ES-I3 (cell line): Measurements from ENCODE around the gene SLC6A7.
A peak's percentile ranks its signal among the peaks of the same experiment; 100 is the strongest.

Experiments
- H3K36me3 ChIP-seq: 2 replicates; pipeline ENCODE4 v1.6.1; 2013; ENCODE audit warnings: mild to moderate bottlenecking, low read length, control low read depth, moderate library complexity; ENCODE audit not compliant: insufficient read depth
- H3K4me1 ChIP-seq: 2 replicates; pipeline ENCODE4 v1.6.1; 2013; ENCODE audit warnings: mild to moderate bottlenecking, control low read depth, low read length; ENCODE audit not compliant: insufficient read depth
- H3K9ac ChIP-seq: 2 replicates; pipeline ENCODE4 v1.6.1; 2013; ENCODE audit warnings: low read depth, mild to moderate bottlenecking, low read length, moderate library complexity
- H3K9me3 ChIP-seq: 2 replicates; pipeline ENCODE4 v1.6.1; 2013; ENCODE audit warnings: mild to moderate bottlenecking, low read length, moderate library complexity; ENCODE audit not compliant: control insufficient read depth, insufficient read depth

SLC6A7 gene

DNA sequence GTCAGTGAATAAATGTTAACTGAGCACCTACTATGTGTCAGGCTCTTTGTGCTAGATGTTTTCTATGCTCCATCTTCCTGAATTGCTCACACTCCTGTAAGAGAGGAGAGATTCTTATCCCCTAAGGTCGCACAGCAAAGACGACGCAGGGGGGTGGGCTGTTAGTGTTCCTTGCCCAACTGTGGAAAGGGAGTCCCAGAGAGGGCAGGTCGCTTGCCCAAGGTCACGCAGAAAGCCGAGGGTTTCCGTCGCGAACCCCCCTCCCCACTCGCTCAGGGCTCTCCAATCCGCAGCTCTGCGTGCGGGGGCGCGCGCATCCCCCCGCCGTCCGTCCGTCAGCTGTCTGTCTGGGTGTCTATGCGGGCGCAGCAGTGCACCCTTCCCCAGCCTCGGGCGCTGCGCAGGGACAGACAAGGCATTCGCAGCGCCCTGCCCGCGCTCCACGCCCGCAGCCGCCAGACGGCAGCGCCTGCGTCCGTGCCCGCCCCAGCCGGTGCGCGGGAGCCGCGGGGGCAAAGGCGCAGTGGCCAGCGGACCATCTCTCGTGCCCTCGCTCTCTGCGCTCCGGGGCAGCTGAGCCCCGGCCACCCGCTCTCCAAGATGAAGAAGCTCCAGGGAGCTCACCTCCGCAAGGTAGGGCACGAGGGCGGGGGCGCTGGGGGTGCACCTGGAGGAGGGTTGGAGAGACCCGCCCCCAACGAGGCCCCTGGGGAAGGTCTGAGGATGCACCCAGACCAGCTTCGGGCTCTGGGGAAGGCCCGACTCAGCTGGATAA lies at the start of gene SLC6A7:
Gene SLC6A7, plus strand, starts transcription at position 335 of the 775 bp plus-strand sequence. Its CDS starts 266 bp downstream, at position 601.
- H3K36me3 ChIP-seq, result no peaks in the 10 kb centered on the region
- H3K9ac ChIP-seq, result peak within 1 kb of the TSS; percentile 47; the same call in 1 of the 2 replicates
- peaks cover 22% of the 10 kb centered on the region for H3K4me1 ChIP-seq
- H3K9me3 ChIP-seq, result no peaks in the 10 kb centered on the region

DNA sequence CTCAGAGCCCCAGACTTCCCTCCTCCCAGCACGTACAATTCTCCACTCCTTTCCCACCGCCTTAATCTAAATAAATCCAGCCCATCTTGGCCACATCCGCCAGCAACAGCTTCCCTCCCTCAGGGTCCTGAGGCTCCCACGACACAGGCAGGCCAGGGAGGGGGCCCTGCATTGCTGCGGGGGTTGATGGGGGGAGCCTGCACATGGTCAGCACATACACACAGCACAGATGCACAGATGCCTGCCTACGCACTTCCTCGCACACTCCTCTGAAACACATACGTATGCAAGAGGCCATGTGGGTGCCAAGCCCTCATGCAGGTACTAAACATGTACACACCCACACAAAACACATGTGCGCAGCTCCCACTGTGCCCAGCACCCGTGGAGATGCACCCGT lies 49.0 kb upstream of the SLC6A7 start:
- H3K9me3 ChIP-seq, result no peaks in the 10 kb centered on the region
- H3K9ac ChIP-seq, result no peak overlapping the region
- peaks cover 78% of the 10 kb centered on the region for H3K4me1 ChIP-seq
- H3K36me3 ChIP-seq, result no peaks in the 10 kb centered on the region; the same call in 1 of the 2 replicates

DNA sequence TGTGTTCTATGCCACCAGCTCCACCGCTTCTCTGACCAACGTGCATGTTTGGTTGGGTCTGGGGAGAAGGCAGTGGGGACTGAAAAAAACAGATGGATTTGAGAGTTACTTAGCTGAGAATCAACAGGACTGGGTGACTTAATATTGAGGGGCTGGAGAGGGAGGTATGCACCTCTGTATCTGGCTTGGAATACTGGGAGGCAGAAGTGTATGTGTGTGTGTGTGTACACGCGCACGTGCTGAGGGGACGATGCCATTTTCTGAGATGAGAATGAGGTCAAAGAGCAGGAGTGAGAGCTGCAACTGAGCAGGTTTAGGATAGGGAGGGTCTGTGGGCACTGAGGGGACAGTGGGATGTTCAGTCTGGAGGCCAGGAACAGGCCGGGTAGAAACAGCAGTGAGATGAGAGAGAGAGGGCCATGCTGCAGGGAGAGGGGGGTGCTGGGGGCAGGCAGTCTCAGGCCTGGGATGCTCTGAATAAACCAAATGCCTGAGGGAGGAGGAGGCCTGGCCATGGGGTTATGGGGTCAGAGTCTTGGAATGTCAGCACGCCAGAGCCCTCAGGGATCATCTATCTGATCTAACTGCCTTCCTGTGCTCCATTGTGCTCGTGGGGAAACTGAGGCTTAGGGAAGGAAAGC lies 48.2 kb upstream of the SLC6A7 start:
- Histone ChIP-seq H3K4me1 (peaks cover 76% of the 10 kb centered on the region), H3K36me3 (no peaks in the 10 kb centered on the region; the same call in 1 of the 2 replicates), H3K9me3 (no peaks in the 10 kb centered on the region), H3K9ac (no peak overlapping the region)

DNA sequence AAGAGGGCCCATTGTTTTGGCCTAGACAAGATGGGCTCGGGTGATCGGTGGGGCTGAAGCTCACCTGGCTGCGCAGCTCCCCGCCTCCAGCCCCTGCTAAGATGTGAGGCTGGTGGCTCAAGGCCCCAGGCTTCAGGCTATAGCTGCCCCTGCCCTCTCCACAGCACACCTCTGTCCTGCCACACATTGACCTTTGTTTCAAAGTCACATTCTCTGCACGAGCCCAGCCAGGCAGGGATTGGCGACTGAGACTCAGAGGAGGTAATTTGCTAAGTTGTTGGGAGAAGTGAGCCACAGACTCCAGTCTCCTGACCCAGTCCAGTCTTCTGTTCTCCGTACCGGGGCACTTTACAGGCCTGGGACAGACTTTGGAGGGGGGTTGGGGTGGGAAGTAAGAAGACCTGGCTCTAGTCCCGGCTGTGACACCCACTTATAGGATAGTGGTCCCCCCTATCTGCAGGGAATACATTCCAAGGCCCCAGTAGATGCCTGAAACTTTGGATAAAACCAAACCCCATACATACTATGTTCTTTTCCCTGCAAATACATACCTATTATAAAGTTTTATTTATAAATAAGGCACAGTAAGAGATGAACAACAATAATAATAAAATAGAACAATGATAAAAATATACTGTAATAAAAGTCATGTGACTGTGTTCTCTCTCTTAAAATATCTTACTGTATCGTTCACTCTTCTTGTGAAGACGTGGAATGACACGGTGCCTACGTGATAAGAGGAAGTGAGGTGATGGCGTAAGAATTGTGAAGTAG lies 47.5 kb upstream of the SLC6A7 start:
- H3K4me1 ChIP-seq, result peaks cover 69% of the 10 kb centered on the region
- H3K9me3 ChIP-seq, result no peaks in the 10 kb centered on the region
- H3K36me3 ChIP-seq, result no peaks in the 10 kb centered on the region; the same call in 1 of the 2 replicates
- no peak overlapping the region for H3K9ac ChIP-seq

DNA sequence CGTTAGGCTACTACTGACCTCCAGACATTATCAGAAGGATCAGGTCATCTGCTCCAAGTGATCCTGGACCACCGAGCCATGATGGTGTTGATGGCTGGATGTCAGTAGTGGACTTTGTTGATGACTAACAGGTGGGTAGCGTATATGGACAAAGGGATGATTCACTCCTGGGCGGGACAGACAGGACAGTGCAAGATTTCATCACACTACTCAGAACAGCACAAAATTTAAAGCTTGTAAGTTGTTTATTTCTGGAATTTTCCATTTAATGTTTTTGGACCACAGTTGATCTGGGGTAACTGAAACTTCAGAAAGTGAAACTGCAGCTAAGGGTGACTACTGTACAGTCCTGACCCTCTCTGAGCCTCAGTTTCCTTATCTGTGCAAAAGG lies 46.9 kb upstream of the SLC6A7 start:
- Histone ChIP-seq H3K9ac (no peak overlapping the region), H3K9me3 (no peaks in the 10 kb centered on the region), H3K36me3 (no peaks in the 10 kb centered on the region; the same call in 1 of the 2 replicates), H3K4me1 (peaks cover 64% of the 10 kb centered on the region)

DNA sequence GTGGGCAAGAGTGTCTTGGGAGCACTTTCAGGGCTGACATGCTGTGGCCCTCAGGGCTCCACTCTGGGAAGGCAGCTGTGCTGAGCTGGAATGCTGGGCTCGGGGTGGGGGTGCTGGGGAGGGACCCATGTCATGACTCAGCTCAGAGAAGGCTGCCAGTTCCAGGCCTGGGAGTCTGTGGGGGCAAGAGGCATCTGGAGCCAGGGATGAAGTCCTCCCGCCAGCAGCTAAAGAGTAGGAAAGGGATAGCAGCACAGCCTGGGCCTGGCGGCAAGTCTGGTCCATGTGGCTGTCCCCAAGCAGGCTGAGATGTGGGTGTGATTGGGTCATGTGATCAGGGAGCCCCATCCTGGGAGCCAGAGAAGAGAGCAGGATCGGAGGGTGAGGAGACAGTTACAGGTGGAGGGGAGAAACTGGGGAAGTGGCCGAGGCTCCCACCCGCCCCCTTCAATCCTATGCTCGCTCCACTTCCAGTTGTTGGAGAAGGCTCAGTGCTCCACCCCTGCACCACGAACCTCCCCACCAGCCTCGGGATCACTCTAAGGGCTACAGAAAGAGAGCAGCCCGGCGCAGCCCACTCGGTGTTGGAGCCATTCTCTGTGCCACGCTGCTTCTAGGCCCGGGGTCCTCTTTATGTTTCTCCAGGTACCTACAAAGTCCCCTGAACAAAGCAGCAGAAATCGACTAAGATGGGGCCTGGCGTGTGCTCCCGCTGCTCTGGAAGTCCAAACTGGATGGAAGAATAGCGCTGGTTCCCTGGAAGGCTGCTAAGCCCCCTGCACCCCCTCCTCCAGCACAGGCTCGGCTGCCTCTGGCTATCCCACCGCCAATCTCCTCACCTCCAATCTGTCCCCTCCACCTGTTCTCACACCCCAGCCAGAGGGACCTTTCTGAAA lies 46.3 kb upstream of the SLC6A7 start:
- Histone ChIP-seq H3K9ac (no peak overlapping the region), H3K4me1 (peaks cover 57% of the 10 kb centered on the region), H3K9me3 (no peaks in the 10 kb centered on the region), H3K36me3 (no peaks in the 10 kb centered on the region; the same call in 1 of the 2 replicates)

DNA sequence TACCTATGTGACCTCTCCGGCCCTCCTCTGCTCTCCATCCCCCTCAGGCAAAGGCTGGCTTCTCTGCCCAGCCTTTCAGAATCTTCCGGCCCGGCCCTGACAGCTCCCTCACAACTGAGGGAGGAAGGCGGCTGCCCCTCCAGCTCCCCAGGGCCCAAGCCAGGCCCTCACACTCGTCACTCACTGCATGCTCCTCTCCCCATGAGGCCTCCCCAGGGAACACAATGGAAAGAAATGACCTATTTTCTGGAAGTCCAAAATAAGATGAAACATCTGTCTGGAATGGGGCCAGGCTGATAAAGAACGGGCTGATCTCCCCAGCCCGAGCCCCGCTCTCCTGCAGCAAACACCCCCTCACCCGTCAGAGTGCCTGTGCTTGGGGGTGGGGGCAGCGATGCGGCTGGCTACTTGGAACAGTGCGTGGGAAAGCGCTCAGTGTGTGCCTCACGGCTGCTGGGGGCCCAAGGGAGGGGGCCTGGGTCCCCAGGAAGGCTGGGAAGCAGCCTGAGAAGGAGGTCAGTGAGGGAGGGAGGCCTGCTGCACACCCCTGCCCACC lies 45.5 kb upstream of the SLC6A7 start:
- Histone ChIP-seq H3K9ac (no peak overlapping the region), H3K4me1 (peaks cover 52% of the 10 kb centered on the region)

DNA sequence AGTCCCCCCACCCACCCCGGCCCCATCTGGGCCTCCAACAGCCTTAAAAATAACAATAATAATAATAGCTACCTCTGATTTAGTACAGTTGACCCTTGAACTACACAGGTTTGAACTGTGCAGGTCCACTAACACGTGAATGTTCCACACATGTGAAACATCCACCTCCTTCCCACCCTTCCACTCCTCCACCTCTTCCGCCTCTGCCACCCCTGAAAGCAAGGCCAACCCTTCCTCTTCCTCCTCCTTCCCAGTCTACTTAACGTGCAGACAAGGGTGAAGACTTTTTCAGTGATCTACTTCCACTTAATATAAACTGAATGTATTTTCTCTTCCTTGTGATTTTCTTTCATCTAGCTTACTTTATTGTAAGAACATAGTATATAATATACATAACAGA lies 45.0 kb upstream of the SLC6A7 start:
- Histone ChIP-seq H3K9me3 (no peaks in the 10 kb centered on the region), H3K4me1 (peaks cover 50% of the 10 kb centered on the region), H3K36me3 (no peaks in the 10 kb centered on the region; the same call in 1 of the 2 replicates), H3K9ac (no peak overlapping the region)

More for the DNA sequence above, 45.5 kb upstream of the SLC6A7 start:
- Histone ChIP-seq H3K9me3 (no peaks in the 10 kb centered on the region), H3K36me3 (no peaks in the 10 kb centered on the region; the same call in 1 of the 2 replicates)

DNA sequence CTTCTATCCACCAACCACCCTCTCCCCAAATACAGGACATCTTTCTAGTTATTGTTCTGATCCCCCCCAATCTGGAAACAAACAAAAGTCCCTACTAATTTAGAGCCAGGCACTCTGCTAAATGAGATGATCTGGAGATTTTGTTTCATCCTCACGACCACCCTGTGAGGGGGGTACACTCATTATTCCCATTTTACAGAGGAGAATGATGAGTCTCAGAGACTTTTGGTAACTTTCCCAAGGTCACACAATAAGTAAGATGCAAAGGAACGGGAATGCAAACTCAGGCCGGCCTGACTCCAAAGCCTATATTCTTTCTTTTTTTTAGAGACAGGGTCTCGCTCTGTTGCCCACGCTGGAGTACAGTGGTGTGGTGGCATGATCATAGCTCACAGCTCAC lies 43.6 kb upstream of the SLC6A7 start:
- Histone ChIP-seq H3K4me1 (peaks cover 37% of the 10 kb centered on the region), H3K9ac (no peak overlapping the region)

DNA sequence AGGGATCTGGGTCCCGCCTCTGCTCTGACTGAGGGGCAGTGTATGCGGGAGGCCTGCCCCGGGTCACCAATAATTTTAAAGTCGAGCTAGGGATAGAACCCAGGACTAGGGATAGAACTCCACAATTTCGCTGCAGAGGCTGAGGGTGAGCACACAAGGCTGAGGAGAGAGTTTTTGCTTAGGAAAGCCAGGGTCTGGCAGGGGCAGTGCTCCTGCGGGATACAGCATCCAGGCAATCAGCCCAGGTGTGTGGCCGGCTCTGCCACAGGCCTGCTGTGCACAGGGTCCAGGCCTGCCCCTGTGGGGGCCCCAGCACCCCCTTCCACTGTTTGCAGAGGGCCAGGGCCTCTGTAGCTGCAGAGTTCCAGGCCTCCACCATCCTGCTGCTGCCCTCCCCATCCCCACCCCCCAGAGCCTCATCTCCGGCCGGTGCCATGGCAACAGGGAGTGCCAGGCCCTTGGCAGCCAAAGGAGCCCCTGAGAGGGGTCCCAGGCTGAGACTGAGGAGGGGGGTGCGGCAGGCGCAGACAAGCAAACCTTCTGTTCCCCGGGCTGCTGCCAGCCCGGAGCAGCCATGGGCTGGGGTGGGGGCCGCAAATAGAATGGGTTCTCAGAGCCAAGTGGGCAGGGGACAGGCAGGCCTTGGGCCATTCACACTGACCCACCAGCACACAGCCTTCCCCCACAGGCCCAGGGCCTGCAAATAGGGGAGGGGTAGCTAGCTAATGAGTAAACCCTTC lies 42.8 kb upstream of the SLC6A7 start:
- no peak overlapping the region for H3K9ac ChIP-seq
- no peaks in the 10 kb centered on the region for H3K36me3 ChIP-seq
- H3K4me1 ChIP-seq, result peaks cover 30% of the 10 kb centered on the region
- no peaks in the 10 kb centered on the region for H3K9me3 ChIP-seq

More for the DNA sequence above, 43.6 kb upstream of the SLC6A7 start:
- Histone ChIP-seq H3K36me3 (no peaks in the 10 kb centered on the region), H3K9me3 (no peaks in the 10 kb centered on the region)

DNA sequence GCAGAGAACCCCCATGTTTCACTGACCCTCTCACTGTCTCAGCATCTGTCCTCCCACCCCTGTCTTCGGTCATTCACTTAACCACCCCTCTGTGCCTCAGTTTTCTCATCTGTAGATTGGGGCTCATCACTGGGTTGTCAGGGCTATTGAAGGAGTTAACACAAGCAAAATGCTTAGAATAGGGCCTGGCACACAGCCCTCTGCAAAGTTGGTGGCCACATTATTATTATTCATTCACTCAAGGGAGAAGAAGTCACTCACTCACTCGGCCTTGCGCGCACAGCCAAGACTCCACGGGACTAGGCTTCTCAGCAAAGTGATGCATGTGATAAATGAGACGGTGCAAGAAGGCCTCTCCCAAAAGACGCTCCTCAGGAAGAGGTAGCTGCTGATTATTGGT lies 42.2 kb upstream of the SLC6A7 start:
- no peaks in the 10 kb centered on the region for H3K9me3 ChIP-seq
- no peaks in the 10 kb centered on the region for H3K36me3 ChIP-seq
- H3K9ac ChIP-seq, result no peak overlapping the region
- peaks cover 30% of the 10 kb centered on the region for H3K4me1 ChIP-seq

DNA sequence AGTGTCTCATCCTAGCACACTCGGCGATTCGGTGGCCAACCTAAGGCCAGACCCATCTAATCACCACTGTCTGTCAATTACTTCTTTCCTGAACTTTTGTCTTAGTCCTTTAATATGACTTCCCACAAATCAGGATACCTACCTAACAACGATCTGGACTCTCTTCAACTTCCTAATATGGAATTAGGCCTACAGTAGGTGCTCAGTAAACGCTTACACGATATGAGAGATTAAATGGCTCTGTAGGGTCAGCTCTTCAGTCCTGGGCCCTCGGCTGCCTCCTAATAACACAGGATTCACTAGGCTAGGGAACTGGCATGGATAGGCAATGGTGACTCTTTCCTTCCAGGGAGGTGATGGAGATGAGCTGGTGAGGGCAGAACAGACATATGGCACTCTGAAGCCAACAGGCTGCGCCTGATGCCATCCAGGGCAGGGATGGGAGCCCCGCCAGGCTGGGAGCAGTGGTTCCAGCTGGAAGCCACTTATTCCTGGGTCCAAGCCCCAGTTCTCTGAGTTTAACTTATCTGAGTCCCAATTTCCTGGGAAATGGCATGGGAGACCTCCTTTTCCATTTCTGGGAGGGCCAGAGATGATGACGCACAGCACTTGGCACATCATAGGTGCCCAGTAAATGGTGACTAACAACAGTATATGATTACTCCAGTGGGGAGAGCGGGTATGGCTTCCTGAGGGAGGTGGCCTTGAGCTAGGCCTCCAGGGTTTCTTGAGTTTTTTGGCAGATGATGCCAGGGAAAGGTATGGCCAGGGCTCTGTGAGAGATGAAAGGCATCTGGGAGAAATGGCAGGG lies 41.5 kb upstream of the SLC6A7 start:
- Histone ChIP-seq H3K9me3 (no peaks in the 10 kb centered on the region), H3K9ac (no peak overlapping the region), H3K4me1 (peaks cover 27% of the 10 kb centered on the region; the same call in 1 of the 2 replicates), H3K36me3 (no peaks in the 10 kb centered on the region)
